C4-2B (cell line): ENCODE results near the gene NREP.

Source experiments
- ZFX ChIP-seq: fragments of 450-650 bp; IDR thresholded peaks from 2 replicates; pipeline ENCODE4 v1.6.1; 2017
- TF ChIP-seq, protein P1 (sequence below): fragments of 450-650 bp; conservative IDR thresholded peaks from 2 replicates; pipeline ENCODE4 v1.5.1; 2017; ENCODE audit warnings: mild to moderate bottlenecking

DNA sequence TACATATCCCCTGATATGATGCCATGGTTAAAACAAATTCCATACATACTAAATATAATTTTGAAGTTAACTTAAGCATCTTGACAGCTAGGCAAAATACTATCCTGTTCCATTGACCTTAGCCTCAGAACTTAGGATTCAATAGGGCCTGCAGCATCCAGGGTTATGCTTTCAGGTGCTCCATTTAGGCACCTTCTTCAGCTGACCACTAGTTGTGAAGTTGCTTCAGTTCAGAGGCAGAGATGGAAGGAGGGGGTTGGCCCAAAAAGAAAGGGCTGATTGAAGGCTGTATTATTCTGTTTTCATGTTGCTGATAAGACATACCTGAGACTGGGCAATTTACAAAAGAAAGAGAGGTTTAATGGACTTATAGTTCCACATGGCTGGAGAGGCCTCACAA, 7.0 kb upstream of the NREP start:
- TF ChIP-seq, protein P1, sequence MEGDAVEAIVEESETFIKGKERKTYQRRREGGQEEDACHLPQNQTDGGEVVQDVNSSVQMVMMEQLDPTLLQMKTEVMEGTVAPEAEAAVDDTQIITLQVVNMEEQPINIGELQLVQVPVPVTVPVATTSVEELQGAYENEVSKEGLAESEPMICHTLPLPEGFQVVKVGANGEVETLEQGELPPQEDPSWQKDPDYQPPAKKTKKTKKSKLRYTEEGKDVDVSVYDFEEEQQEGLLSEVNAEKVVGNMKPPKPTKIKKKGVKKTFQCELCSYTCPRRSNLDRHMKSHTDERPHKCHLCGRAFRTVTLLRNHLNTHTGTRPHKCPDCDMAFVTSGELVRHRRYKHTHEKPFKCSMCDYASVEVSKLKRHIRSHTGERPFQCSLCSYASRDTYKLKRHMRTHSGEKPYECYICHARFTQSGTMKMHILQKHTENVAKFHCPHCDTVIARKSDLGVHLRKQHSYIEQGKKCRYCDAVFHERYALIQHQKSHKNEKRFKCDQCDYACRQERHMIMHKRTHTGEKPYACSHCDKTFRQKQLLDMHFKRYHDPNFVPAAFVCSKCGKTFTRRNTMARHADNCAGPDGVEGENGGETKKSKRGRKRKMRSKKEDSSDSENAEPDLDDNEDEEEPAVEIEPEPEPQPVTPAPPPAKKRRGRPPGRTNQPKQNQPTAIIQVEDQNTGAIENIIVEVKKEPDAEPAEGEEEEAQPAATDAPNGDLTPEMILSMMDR = no peak; the same call in 1 of the 2 replicates
- no peak for TF ChIP-seq ZFX
